ENCODE results near the gene CCNO. TPM values are rescaled to one million over a fixed set of nuclear protein-coding genes. Genes with fewer than 3 reads are reported as not detected.

The CCNO gene
- total RNA-seq, 1 experiment from 2014 or later = 11.7 TPM

DNA sequence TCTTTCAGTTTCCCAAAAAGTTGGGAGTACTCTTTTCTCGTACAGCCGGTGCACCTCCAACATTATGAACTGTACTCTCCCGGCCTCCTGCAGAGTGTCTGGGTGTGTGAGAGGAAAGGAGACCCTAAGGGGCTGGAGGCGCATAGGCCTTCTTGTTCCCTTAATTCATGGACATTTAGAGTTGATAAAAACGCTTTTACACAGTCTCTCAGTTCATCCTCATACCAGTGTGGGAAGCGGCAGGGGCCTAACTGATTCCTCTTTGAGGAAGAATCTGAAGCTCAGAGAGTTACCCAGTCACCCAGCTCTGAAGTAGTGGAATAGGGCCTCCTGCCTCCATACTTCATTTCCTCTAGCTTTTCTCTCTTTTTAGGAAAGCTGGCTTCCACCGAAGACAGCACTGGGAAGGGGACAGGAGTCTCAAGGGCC, 9.6 kb downstream of the CCNO start:
- no peak overlapping the region for H3K27ac Mint-ChIP-seq (ENCODE audit: low read depth, unreplicated experiment)
- no TSS peak for BruUV-seq (replicated peaks)

GRCh38 chr5:55222985-55223811, 10.2 kb downstream of the CCNO start:
- Mint-ChIP-seq H3K9me3 (ENCODE audit: unreplicated experiment) (no peaks in the 10 kb centered on the region), H3K4me1 (ENCODE audit: insufficient read depth, unreplicated experiment) (no peaks in the 10 kb centered on the region), H3K4me3 (ENCODE audit: unreplicated experiment) (no peak overlapping the region), H3K27ac (ENCODE audit: low read depth, unreplicated experiment) (no peak overlapping the region), H3K27me3 (ENCODE audit: insufficient read depth, unreplicated experiment) (no peaks in the 10 kb centered on the region), H3K36me3 (ENCODE audit: insufficient read depth, unreplicated experiment) (no peaks in the 10 kb centered on the region)
- DNase-seq (ENCODE audit: unreplicated experiment) = no peak
- BruUV-seq (replicated peaks) = no TSS peak
- POLR2A ChIA-PET = no interaction called here
- intact Hi-C loops (cut with micrococcal nuclease) = no loop called here
- CTCF ChIA-PET = interaction anchor here (0.5 to 2.3 kb wide), 3 partner anchors 9 to 285 kb away, joined by 3 to 7 read pairs (median 4); no protein-coding TSS in a partner anchor
- no peak for TF ChIP-seq CTCF (IDR thresholded peaks at IDR 0.05; ENCODE audit: unreplicated experiment)

More for the DNA sequence above, 9.6 kb downstream of the CCNO start:
- POLR2A ChIA-PET = interaction anchor here (1.9 kb wide), 1 partner anchor 10 kb away, joined by 8 read pairs; the partner anchor contains the start of gene CCNO
- no peaks in the 10 kb centered on the region for H3K9me3 Mint-ChIP-seq (ENCODE audit: unreplicated experiment)
- TF ChIP-seq CTCF (IDR thresholded peaks at IDR 0.05; ENCODE audit: unreplicated experiment) = no peak
- CTCF ChIA-PET = interaction anchor here (0.5 to 2.3 kb wide), 3 partner anchors 9 to 286 kb away, joined by 3 to 7 read pairs (median 4); no protein-coding TSS in a partner anchor
- H3K36me3 Mint-ChIP-seq (ENCODE audit: insufficient read depth, unreplicated experiment) = no peaks in the 10 kb centered on the region
- intact Hi-C loops (cut with micrococcal nuclease) = no loop called here
- H3K4me1 Mint-ChIP-seq (ENCODE audit: insufficient read depth, unreplicated experiment) = no peaks in the 10 kb centered on the region
- no peak overlapping the region for H3K4me3 Mint-ChIP-seq (ENCODE audit: unreplicated experiment)
- no peak for DNase-seq (ENCODE audit: unreplicated experiment)
- no peaks in the 10 kb centered on the region for H3K27me3 Mint-ChIP-seq (ENCODE audit: insufficient read depth, unreplicated experiment)

GRCh38 chr5:55222092-55222984, 11.1 kb downstream of the CCNO start:
- POLR2A ChIA-PET = interaction anchor here (0.6 kb wide), 1 partner anchor 378 kb away, joined by 4 read pairs; no protein-coding TSS in a partner anchor
- H3K36me3 Mint-ChIP-seq (ENCODE audit: insufficient read depth, unreplicated experiment) = no peaks in the 10 kb centered on the region
- no TSS peak for BruUV-seq (replicated peaks)

More at GRCh38 chr5:55222092-55222984, 11.1 kb downstream of the CCNO start:
- intact Hi-C loops (cut with micrococcal nuclease) = no loop called here
- no peak for TF ChIP-seq CTCF (IDR thresholded peaks at IDR 0.05; ENCODE audit: unreplicated experiment)
- Mint-ChIP-seq H3K4me1 (ENCODE audit: insufficient read depth, unreplicated experiment) (no peaks in the 10 kb centered on the region), H3K9me3 (ENCODE audit: unreplicated experiment) (no peaks in the 10 kb centered on the region), H3K27me3 (ENCODE audit: insufficient read depth, unreplicated experiment) (no peaks in the 10 kb centered on the region), H3K4me3 (ENCODE audit: unreplicated experiment) (no peak overlapping the region), H3K27ac (ENCODE audit: low read depth, unreplicated experiment) (no peak overlapping the region)
- CTCF ChIA-PET = interaction anchor here (2.3 kb wide), 1 partner anchor 10 kb away, joined by 7 read pairs; no protein-coding TSS in a partner anchor
- DNase-seq (ENCODE audit: unreplicated experiment) = no peak
